ENCODE results near the gene PGAP3.
A peak's percentile ranks its signal among the peaks of the same experiment; 100 is the strongest.
"Not testable (repeated sequence)": the region's sequence is repeated elsewhere in the genome, so short reads cannot be mapped to it uniquely, and the experiment has no call there.

Gene PGAP3

DNA sequence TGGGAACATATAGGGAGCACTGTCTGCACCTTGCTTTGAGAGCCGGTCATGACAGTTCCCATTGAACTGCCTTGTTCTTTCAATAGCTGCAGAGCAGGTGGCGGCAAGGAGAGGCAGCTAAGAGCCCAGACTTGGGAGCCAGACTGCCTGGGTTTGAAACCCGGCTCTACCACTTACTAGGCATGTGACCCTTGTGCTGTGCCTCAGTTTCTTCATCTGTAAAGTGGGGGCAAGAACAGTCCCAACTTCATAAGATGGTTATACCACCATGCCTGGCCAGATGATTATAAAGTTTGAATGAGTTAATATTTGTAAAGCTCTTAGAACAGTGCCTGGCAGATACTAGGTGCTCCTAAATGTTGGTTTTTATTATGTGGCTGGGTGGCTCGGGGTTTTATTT, 26.4 kb upstream of the PGAP3 start:
- no peak for DNase-seq

DNA sequence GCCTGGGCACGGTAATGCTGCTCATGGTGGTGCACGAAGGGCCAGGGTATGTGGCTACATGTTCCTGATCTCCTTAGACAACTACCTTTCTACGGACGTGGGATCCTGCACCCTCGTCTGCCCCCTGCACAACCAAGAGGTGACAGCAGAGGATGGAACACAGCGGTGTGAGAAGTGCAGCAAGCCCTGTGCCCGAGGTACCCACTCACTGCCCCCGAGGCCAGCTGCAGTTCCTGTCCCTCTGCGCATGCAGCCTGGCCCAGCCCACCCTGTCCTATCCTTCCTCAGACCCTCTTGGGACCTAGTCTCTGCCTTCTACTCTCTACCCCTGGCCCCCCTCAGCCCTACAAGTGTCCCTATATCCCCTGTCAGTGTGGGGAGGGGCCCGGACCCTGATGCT, 24.0 kb upstream of the PGAP3 start:
- no peak for DNase-seq

DNA sequence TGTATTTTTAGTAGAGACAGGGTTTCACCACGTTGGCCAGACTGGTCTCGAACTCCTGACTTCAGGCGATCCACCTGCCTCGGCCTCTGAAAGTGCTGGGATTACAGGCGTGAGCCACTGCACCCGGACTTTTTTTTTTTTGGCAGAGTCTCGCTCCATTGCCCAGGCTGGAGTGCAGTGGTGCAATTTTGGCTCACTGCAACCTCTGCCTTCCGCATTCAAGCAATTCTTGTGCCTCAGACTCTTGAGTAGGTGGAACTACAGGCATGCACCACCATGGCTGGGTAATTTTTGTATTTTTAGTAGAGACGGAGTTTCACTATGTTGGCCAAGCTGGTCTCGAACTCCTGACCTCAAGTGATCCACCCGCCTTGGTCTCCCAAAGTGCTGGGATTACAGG, 23.2 kb upstream of the PGAP3 start:
- not testable (repeated sequence) for DNase-seq

DNA sequence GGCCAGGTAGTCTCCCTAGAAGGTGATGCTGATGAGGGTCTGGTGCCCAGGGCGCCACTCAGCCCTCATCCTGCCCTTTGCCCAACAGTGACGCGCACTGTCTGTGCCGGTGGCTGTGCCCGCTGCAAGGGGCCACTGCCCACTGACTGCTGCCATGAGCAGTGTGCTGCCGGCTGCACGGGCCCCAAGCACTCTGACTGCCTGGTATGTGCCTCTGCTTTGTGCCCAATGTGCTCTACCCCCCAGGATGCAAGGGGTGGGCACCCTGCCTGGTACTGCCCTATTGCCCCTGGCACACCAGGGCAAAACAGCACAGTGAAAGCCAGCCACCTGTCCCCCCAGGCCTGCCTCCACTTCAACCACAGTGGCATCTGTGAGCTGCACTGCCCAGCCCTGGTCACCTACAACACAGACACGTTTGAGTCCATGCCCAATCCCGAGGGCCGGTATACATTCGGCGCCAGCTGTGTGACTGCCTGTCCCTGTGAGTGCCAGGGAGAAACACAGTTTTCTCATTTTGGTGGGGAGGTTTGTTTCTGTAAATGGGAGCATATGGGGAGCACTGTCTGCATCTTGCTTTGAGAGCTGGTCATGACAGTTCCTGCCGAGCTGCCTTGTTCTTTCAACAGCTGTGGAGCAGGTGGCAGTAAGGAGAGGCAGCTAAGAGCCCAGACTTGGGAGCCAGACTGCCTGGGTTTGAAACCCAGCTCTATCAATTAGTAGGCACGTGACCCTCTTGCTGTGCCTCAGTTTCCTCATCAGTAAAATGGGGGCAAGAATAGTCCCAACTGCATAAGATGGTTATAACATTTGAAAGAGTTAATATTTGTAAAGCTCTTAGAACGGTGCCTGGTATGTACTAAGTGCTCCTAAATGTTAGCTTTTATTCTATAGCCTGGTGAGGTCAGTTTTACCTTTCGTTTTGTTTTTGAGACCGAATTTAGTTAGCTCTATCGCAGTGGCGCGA, 22.4 kb upstream of the PGAP3 start:
- no peak for DNase-seq

DNA sequence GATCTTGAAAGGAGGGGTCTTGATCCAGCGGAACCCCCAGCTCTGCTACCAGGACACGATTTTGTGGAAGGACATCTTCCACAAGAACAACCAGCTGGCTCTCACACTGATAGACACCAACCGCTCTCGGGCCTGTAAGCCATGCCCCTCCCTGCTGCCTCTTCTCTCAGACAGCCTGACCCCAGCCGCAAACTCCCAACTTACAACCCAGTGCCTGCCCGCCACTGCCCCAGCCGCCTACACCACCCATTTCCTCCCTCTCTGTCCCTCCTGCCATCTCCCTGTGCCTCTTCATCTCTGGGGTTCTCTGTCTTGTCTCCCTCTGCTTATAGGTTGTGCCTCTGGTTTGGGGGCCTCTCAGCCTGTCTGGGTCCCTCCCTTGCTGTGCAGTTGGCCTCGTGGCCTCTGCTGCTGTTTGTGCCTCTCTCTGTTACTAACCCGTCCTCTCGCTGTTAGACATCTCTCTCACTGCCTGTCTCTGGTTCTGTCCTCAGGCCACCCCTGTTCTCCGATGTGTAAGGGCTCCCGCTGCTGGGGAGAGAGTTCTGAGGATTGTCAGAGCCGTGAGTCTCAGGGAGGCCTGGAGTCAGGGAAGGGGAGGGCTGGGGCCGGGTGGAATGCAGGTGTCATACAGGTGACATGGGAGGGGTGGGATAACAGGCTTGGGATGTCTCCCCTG, 21.6 kb upstream of the PGAP3 start:
- DNase-seq = no peak

DNA sequence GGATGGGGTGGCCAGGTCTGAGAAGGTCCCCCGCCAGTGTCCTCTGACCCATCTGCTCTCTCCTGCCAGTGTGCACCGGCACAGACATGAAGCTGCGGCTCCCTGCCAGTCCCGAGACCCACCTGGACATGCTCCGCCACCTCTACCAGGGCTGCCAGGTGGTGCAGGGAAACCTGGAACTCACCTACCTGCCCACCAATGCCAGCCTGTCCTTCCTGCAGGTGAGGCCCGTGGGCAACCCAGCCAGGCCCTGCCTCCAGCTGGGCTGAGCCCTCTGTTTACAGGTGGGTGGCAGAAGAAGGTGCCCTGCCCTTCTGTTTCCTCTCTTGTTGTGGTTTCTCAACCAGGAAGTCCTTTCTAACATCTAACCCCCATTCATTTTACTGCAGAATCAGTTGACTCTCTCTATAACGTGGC, 19.1 kb upstream of the PGAP3 start:
- peak in 1 of 2 donors; percentile 29 for DNase-seq

DNA sequence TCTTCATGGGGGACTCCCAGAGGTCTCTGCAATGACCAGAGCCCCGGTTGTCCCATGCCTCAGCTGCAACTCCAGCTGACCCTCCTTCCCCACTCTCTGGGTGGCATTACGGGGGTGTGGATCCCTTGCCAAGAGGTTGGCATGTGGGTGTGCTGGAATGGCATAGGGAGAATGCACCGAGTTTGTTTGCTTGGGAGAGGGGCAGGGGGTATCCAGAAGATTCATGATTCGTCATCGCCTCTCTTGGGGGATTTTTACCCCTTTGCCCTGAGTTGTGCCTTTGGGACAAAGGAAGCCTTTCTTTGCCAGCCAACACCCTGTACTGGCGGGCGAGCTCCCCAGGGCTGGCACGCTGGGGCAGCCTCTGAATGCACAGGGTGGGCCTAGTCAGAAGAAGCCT, 18.5 kb upstream of the PGAP3 start:
- DNase-seq = no peak

DNA sequence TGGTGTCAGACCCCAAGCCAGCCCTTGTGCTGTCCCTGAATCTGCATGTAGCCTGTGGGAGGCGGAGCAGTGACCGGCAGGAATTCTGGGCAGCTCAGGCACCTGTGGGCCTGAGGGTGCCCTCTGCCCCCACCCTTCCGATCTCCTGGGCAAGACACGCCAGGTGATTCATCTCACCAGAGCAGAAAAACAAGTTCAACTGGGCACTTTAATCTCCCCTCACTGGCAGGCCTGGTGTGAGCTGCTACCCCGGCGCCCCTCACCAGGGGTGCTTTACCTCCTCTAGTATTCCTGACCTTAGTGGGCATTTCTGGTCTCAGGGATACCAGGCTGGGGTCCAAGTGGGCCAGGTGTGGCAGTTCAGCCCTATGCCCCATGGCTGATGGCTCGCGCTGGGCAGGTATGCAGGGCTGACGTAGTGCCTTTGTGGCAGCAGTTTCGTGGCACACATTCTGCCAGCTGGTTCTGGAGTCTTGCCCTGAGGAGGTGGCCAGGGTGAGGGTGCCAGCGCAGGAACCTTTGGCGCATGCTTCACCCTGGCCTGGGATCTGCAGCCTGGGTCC, 18.0 kb upstream of the PGAP3 start:
- DNase-seq = no peak

DNA sequence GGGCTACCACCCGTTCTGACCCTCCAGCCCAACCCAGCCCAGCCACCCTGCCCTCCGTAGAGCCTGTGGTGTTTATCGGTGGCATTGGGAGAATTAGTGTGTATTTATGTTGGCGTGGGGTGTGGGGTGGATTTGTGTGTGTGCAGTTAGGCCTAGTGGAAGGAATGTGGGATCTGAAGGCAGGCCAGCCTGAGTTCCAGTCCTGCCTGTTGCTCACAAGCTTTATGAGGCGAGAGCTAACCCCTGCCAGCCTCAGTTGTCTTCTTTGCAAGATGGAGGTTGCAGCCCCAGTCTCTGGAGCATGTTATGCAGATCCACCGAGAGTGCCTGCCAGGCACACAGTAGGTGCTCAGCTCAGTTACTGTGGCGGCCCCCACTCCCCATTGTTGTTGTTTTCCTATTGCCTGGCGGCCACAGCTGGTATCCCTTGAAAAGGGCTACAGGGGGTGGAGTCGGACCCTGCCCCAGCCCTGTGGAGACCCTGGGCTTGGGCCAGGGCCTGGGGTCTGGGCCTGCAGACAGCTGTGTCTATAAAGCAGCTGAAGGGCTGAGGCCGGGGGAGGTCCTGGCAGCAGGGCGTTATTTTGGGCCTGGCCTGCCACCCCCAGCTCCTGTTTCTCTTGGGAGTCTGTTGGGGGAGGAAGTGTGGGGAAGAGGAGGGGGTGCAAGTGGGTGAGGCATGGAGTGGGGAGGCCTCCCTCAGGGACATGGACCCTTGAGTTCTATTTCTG, 17.1 kb upstream of the PGAP3 start:
- DNase-seq = no peak

DNA sequence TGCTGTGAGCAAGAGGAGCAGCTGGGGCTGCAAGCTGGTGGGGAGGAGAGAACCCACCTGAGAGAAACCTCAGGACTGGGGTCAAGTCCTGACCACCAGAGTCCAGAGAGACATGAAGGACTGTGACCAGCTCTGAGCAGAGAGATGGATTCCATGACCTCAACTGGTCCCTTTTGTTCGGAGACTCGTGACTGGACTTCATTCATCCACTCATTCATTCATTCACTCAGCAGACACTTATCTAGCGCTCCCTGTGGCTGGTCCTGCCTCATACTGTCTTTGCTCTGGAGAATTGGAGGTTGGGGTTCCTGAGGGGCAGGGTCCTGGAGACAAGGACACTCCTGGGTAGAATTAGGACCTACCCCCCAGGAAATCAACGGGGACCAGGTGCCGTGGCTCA, 16.1 kb upstream of the PGAP3 start:
- no peak for DNase-seq

DNA sequence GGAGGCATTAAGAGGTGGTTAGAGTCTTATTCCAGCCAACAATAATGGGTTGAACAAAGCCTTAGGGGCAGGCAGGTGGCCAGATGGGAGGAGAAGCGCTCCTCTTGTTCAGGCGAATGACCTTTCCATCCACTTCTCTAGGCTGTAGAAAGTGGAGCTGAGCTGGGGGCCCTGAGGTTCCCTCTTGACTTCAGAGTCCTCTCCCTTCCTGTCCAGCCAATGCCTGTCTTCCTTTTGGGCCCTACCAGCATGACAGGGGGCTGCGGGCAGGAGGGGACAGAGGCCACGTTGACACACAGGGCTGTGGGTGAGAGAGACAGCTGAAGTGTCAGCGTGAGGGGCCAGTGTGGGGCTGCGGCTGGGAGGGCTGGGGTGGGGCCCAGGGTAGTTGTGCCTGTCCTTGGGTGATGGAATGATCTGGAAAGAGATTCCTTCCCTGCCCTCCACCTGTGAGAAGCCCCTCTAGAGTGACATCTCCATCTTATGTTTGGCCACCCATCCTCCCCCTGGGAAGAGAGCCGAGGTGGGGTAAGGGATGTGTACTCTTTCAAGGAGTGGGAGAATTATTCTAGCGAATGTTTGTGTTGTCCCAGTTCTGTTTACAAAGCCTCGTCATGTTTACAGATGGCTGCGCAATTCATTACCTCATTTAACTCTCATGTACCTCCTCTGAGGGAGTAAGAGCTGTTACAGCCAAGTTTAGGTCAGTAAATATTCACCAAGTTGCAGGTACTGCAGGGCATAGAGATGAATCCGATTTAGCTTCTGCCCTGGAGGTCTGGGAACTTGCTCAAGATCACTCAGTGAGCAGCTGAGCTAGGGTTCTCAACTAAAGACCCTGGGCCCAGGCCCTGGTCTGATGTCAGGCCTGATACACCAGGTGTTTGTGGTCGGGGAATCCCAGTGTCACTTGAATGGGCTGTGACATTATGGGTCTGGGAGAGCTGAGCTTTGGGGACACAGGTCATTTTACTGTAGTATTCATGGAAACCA, 15.3 kb upstream of the PGAP3 start:
- DNase-seq = no peak

DNA sequence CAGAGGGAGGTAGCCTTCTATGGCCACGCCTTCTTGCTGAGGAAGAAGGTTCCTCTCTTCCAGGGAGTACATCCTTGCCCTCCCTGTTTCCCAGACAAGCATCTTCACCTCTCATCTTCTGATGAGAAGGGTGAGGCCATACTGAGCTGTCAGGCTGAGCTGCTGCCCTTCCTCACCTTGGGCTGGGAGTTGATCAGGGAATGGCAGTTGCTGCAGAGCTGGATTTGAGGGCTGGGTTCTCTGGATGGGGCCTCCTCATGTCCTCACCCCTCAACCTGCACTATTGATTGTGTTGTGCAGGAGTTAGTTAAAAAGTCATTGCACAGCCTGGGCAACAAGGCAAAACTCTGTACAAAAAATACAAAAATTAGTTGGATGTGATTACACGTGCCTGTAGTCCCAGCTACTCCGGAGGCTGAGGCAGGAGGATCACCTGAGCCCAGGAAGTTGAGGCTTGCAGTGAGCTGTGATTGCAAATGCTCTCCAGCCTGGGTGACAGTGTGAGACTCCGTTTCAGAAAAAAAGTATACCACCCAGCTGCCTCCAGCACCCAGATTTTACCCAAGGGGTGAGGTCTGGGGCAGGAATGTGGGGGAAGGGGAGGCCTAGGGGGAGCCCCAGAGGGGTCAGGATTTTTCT, 14.0 kb upstream of the PGAP3 start:
- no peak for DNase-seq

DNA sequence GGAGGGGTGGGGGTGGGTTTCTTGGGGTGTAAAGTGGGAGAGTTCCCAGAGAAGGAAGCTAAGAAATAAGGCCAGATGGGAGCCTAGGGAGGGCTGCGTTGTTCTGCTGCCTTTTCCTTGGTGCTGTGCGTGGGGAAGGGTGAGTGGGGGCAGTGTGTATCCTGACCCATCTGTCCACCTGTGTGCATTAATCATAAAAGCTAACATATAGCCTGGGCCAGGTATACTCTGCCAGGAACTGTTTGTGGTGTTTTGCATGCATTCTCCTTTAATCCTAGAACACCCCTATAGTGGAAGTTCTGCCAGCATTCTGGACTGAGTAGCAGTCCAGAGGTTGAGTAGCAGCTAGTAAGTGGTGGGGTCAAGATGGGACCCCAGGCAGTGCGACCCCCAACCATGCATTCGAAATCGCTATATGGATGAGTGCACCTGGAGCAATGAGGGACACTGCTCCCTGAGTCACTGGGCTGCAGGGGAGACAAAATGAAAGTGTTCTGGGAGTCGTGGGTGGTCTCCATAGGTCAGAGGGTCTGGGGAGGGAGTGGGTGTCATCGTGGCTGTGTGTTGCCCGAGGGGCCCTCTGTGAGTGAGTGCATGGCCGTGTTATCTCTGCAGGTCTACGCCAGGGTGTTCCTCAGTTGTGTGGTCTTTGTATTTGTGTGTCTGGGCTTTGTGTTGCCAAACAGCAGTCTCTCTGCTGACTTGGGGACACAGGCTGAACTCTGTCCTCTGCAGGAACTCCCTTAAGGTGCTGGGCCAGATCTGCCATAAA, 13.3 kb upstream of the PGAP3 start:
- DNase-seq = no peak

DNA sequence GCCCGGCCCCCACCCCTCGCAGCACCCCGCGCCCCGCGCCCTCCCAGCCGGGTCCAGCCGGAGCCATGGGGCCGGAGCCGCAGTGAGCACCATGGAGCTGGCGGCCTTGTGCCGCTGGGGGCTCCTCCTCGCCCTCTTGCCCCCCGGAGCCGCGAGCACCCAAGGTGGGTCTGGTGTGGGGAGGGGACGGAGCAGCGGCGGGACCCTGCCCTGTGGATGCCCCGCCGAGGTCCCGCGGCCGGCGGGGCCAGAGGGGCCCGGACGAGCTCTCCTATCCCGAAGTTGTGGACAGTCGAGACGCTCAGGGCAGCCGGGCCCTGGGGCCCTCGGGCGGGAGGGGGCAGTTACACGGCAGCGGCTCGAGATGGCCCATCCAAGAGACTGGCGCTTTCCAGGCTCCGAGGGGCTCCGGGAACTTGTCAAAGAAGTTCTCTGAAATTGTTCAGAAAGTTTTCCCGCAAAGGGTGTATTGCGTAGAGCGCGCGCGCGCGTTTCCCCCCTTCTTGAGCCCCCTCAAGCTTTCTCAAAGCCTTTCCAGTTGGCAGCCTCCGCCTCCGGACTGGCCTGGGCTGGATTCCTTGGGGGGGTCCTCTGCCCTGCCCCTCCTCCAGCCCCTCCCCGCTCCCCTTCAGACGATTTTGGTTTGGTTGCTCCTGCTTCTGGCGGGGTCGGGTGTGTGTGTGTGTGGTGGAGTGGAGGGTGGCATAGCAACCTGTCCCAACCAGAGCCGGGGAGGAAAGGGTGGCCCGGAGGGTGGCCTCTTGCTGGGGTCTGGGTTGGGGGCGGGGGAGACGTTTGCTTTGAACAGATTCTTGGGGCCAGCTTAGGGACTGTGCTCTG, 12.5 kb upstream of the PGAP3 start:
- no peak for DNase-seq

DNA sequence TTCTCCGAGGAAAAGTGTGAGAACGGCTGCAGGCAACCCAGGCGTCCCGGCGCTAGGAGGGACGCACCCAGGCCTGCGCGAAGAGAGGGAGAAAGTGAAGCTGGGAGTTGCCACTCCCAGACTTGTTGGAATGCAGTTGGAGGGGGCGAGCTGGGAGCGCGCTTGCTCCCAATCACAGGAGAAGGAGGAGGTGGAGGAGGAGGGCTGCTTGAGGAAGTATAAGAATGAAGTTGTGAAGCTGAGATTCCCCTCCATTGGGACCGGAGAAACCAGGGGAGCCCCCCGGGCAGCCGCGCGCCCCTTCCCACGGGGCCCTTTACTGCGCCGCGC, 11.9 kb upstream of the PGAP3 start, which contains the start of gene ERBB2:
ERBB2 (plus strand) TSS at position 247 of the 330 bp plus-strand sequence. CDS start 175 bp downstream, outside the sequence.
- no peak for DNase-seq

DNA sequence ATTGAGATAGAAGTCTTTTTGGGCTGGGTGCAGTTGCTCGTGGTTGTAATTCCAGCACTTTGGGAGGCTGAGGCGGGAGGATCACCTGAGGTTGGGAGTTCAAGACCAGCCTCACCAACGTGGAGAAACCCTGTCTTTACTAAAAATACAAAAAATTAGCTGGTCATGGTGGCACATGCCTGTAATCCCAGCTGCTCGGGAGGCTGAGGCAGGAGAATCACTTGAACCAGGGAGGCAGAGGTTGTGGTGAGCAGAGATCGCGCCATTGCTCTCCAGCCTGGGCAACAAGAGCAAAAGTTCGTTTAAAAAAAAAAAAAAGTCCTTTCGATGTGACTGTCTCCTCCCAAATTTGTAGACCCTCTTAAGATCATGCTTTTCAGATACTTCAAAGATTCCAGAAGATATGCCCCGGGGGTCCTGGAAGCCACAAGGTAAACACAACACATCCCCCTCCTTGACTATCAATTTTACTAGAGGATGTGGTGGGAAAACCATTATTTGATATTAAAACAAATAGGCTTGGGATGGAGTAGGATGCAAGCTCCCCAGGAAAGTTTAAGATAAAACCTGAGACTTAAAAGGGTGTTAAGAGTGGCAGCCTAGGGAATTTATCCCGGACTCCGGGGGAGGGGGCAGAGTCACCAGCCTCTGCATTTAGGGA, 11.4 kb upstream of the PGAP3 start:
- DNase-seq = not testable (repeated sequence)

DNA sequence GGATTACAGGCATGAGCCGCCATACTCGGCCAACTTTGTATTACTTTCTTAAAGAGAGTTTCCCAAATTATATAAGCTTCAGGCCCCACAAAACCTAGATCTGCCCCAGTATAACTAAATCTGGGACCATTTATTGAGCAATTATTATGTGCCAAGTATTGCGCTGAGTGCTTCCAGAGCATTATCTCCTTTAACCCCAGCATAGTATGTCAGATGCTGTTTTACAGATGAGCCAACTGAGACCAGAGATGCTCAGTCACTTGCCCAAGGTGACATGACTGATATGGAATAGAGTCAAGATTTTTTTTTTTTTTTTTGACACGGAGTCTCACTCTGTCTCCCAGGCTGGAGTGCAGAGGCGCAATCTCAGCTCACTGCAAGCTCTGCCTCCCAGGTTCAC, 10.1 kb upstream of the PGAP3 start:
- DNase-seq = no peak

DNA sequence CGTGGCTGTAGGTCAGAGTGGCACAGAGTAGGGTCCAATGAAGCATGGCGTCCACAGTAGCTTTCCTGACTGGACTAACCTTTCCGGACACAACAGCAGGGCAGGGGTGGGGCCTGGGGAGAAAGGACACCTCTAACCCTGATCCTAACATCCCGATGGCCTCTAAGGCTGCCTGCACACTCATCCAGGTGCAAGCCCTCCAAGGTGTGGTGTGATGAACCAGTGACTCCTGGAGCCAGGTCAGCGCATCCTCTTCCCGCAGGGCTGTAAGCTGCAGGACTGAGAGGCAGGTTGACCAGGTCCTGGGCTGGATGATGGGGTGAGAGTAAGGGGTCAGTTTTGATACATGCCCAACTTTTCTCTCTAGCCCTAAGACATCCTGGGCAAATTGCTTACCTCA, 8.9 kb upstream of the PGAP3 start:
- no peak for DNase-seq

DNA sequence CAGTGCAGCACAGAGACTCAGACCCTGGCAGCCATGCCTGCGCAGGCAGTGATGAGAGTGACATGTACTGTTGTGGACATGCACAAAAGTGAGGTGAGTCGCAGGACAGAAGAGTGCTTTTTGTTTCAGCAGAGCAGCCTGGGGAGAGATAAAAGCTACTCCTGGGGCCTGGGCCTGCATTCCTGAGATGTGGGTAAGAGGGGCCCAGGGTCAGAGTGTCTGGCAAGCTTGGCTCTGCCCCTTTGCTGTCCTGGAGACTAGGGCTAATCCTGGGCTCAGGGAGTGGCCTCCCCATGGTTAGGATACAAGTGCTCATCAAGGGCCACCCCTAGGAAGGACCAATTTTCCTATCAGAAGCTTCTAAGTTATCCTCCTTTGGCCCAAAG, 7.2 kb upstream of the PGAP3 start:
- DNase-seq = no peak

Data from CD4-positive, alpha-beta T cell treated with Interleukin-4 for 1 hour (primary cell).